ENCODE results near the gene KRTAP1-5.

- TF ChIP-seq SUZ12 (IDR thresholded peaks at IDR 0.05), result no peak
- no peak for TF ChIP-seq L3MBTL2 (conservative IDR thresholded peaks at IDR 0.05)
- no peak for TF ChIP-seq PKNOX1 (IDR thresholded peaks at IDR 0.05)
These were observed 18.2 kb downstream of the KRTAP1-5 start, which contains the start of gene KRTAP3-1 for GRCh38 chr17:41008811-41009210.

All from HEK293T (cell line).